Measurements from ENCODE around the gene ZSCAN9.

The ZSCAN9 gene

DNA sequence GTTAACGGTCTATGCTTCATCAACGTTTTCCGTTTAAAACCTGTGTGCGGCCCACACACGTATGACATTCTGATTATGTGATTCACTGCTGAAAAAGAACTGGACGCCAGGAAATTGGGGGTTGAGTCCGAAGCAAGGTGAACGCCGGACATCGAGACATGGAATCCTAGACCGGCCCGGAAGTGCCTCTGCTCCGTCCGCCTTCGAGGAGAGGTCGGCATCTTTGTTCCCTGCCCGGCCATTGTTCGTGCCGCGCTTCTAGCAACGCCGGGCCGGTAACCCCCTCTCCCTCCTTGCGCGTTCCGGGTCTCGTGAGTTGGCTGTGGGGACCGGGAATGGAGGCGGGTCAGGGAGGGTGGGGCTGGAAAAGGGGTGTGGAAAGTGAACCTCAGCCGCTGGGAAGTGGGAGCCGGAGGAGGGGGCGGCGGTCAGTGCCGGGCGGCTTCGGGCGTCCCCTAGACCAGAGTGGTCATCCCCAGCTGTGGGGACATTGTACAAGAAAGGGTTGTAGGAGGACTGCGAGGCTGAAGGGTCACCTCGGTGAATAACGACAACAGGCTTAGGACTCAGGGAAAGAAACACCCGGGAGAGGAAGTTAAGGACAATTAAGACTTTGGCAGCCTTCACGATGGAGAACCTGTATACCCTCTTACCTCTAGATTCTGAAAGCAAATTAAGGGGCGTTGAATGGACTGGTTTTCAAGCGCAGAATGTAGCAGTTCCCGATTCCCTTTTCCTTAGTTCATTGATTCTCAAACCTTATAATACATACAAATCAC lies at the start of gene ZSCAN9:
ZSCAN9 (plus strand) TSS at position 220 of the 779 bp plus-strand sequence. CDS start 1,810 bp downstream, outside the sequence.
- DNase-seq (ENCODE audit: low read depth in 2 of 2): peak; percentile 14 to 38

GRCh38 chr6:28176373-28176772 lies 48.7 kb upstream of the ZSCAN9 start:
- DNase-seq (ENCODE audit: low read depth in 2 of 2): no peak

DNA sequence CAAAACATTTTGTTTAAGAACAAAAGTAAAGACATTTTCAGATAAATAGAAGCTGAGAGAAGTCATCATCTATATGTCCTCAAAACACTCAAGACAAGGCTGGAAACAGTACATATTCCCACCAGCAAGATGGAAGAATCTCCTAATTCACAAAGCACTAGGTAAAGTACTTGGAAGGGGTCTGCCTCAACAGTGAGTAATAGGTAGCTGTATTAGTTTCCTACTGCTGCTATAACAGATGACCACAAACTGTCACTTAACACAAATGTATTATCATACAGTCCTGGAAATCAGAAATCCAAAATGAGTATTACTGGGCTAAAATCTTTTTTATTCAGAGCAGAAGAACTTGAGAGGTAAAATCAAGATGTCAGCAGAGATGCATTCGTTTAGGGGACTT lies 42.8 kb upstream of the ZSCAN9 start:
- DNase-seq (ENCODE audit: low read depth in 2 of 2): no peak

DNA sequence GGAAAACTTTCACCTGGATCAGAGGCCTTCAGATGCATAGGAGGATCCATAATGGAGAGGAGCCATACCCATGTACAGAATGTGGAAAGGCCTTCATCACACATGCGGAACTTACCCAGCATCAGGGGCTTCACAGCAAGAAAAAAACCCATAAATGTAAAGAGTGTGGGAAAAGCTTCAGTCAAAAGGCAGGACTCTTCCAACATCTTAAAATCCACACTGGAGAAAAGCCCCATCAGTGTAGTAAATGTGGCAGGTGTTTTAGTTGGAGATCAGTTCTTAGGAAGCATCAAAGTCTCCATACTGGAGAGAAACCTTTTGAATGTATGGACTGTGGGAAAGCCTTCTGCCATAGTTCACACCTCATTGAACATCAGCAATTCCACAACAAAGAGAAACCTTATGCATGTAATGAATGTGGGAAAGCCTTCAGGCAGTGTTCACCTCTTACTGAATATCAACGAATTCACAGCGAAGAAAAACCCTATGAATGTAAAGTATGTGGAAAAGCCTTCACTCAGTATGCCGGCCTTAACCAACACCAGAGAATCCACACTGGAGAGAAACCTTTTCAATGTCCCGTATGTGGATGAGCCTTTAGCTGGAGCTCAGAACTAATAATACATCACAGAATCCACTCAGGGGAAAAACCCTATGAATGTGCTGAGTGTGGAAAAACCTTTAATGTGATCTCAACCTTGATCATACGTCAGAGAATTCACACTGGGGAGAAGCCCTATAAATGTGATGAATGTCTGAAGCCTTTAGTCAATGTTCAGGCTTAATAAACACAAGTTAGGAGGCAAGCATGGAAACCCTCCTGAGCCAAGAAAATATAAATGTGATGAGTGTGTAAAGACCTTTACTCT lies 36.7 kb upstream of the ZSCAN9 start:
- no peak for DNase-seq (ENCODE audit: low read depth in 2 of 2)

DNA sequence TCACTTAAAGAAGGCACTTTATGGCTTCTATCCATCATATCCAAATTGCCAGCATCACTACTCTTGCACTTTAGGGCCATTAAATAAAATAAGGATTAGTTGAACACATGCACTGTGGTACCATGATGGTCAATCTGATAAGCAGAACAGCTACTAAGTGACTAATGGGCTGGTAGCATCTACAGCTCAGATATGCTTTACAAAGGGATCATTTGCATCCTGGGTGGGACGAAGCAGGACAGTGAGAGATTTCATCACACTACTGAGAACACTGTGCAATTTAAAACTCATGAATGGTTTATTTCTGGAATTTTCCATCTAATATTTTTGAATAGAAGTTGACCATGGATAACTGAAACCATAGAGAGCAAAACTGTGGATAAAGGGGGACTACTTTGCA lies 25.1 kb upstream of the ZSCAN9 start:
- DNase-seq (ENCODE audit: low read depth in 2 of 2): no peak

- DNase-seq (ENCODE audit: low read depth in 2 of 2): no peak
Observed at GRCh38 chr6:28203201-28203600, 21.9 kb upstream of the ZSCAN9 start.

DNA sequence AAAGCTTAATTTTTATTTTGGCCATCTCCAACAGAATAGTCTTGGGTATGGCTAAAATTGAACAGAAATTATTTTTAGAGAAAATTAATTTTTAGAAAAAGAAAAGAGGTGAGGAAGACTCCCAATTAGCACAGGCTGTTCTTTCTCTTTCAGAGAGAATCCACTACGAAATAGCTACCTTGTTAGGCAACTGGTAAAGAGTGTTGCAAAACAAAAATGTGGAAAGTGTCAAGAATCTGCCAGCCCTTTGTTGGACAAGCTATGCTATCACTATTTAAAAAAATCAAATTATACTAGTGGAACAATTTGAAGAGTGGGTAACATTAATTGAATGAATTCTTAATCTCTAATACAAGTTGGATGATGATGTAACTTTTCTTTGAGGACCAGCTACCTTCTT lies 19.2 kb upstream of the ZSCAN9 start:
- DNase-seq (ENCODE audit: low read depth in 2 of 2): no peak

- DNase-seq (ENCODE audit: low read depth in 2 of 2): no peak
Observed at GRCh38 chr6:28206527-28206926, 18.5 kb upstream of the ZSCAN9 start.

GRCh38 chr6:28206928-28207509 lies 18.1 kb upstream of the ZSCAN9 start:
- no peak for DNase-seq (ENCODE audit: low read depth in 2 of 2)

DNA sequence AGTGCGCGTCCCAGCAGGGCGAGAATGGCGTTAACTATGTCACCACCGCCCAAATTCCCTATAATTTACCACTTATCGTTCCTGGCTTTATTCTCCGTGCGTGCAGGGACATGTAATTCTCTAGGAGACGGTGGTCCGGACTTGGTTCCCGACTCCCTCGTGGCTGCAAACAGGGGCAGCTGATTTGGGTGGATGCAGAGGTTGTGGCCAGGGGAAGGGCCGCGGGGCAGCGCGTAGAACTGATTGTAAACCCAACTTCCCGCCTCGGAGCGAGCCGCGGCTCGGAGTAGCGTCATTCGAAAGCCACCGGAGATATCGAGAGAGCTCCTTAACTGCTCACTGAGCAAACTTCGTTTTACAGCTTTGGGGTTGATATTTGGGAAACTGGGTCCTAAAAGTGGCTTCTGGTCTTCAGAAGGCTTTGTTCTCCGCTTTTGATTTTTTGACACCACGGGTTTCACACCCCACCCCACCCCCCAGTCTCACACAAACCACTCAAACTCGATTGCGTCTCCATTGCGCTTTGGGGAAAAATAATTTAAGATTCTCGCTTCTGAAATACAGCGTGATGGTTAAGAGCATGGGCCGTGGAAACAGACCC lies 17.5 kb upstream of the ZSCAN9 start:
- peak in 1 of 2 donors; percentile 14 for DNase-seq (ENCODE audit: low read depth in 2 of 2)

- no peak for DNase-seq (ENCODE audit: low read depth in 2 of 2)
Observed at GRCh38 chr6:28208111-28208659, 16.9 kb upstream of the ZSCAN9 start.

DNA sequence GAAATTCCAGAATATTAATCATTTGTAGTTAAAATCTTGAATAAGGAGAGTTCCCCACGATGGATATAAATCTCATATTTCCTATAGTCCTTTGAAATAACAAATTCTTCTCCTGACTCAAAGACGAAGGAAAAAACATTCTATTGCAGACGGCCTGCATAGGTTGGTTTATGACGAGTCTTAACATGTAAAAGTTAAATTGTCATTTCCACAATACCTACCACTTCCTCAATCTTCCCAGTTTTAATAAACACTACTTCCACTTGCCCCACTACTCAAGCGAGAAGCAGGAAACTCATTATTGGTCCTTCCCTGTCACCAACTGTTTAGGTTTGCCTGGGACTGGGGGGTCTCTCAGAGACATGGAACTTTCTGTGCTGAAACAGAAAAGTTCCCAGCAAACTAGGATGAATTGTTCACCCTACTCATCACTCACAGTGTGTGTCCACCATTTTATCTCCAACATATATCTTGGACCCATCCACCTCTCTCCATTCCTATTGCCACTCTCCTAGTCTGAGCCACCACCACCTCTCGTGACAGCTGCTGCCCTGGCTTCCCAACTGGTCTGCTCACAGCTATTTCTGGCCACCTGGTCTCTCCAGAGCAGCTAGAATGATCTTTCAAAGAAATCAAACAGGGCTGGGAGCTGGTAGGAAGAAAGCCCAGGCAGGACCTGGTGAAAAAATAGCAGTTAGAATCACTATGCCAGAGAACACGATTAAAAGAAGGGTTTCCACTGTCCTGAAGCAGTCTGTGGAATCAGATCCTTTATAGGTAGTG lies 15.1 kb upstream of the ZSCAN9 start:
- no peak for DNase-seq (ENCODE audit: low read depth in 2 of 2)

GRCh38 chr6:28211840-28212509 lies 13.1 kb upstream of the ZSCAN9 start:
- no peak for DNase-seq (ENCODE audit: low read depth in 2 of 2)

DNA sequence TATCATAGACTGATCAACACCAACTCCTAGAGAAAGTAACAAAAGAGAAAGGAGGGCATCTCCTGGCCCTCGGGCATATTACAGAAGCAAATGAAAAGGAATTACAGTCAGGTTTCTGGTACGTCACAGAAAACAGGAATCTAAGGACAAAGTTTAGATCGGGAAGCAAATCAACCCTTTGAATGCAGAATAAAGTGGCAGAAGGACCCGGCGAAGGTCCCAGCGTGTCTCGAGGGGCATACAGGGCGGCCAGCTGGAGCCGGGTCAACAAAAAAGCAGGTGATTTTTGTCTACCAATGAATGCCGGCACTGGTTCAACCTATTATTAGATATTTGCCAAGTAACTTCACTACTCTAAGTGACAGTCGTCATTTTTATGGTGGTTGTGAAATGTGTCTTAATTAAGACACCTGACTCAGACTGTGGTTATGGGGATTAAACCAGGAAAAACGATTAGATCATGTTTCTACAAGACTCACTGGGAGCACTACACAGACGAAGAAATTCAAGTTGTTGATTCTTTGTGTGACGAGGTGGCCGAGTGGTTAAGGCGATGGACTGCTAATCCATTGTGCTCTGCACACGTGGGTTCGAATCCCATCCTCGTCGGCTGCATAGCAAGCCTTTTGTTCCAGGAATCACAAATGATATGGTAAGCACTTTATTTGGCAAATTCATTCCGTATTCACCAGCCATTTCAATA lies 12.4 kb upstream of the ZSCAN9 start:
- DNase-seq (ENCODE audit: low read depth in 2 of 2): peak; percentile 39 to 57

DNA sequence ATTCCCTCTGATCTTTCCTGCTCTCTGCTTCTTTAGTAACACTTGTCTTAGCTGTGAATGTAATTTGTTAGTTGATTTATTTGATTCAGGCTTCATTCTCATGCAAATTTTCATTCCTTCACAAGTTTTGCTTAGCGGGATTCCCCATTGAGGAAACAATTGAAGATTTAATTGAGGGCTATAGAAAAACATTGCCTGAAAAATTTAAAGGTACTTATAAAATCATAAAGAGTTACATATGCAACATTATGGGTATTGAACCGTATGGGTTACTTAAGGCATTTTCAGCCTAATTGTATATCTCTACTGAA lies 11.9 kb upstream of the ZSCAN9 start:
- DNase-seq (ENCODE audit: low read depth in 2 of 2): no peak

- no peak for DNase-seq (ENCODE audit: low read depth in 2 of 2)
Observed at GRCh38 chr6:28215425-28215824, 9.7 kb upstream of the ZSCAN9 start.

DNA sequence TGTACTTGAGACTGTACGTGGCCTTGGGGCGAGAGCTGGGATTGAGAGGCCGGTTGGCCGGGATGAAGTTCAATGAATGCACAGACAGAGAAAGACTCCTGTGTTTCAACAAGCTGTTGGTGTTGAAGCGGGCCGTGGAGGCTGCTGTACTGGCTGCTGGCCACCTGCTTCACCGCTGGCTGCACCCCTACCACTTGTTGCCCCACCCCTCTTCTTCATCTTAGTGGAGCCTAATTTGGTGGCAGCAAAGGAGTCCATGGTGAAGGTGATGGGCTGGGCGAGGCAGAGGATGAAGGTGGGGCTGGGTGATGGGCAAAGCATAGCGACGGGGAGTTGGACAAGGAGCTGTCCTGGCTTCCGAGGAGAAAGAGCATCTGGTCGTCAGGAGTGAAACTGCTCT lies 7.2 kb upstream of the ZSCAN9 start:
- no peak for DNase-seq (ENCODE audit: low read depth in 2 of 2)

DNA sequence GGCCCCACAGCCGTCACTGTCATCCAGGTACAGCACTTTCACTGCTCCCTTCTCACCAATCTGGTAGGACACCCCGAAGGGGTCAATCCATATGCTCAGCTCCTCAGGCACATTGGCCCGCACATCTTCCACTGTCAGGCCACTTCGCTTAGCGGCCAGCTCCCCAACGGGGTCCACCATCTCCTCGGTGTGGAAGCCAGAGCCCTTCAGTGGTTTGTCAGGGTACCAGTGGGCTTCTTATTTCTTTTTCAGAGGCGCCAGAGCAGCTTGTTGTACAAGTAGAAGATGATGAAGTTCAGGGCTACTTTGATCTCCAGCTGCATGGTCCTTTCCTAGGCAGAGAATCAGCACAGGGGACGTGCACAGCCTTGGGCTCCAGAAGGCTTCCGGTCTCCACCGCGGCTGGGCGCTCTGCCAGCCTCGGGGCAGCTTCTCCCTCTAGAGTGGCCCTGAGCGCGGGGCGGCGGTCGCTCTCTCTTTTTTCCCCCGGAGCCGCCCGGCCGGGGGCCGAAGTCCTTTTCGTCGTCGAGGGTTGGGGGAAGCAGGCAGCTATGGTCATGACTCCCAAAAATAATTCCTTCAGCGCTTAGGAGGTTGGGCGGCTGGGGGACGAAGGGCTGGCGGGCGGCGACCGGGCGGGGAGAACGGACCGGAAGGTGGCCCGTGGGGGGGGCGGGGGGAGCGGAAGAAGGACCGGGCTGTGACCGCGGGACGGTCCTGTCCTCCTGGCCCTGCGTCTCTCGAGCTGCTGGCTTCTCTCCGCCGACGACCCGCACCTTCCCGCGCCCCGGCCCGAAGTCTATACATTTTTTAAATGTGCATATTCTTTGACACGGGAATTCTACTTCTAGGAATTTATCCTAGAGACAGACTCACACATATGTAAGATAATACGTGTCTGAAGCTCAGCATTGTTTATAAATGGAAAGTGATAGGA lies 6.5 kb upstream of the ZSCAN9 start:
- peak in 1 of 2 donors; percentile 12 for DNase-seq (ENCODE audit: low read depth in 2 of 2)
